ENCODE data around the gene AEN.

The AEN gene

GRCh38 chr15:88658972-88659931 is 38.1 kb downstream of the AEN start:
- Histone ChIP-seq H3K36me3 (no peaks in the 10 kb centered on the region), H3K27ac (no peak overlapping the region), H3K4me3 (ENCODE audit: low read depth, low read length) (no peak overlapping the region), H3K9me3 (ENCODE audit: severe bottlenecking) (no peaks in the 10 kb centered on the region), H3K27me3 (ENCODE audit: insufficient read depth, low read depth, severe bottlenecking) (no peaks in the 10 kb centered on the region)
- no peak for DNase-seq
- TF ChIP-seq CTCF (IDR thresholded peaks at IDR 0.05; ENCODE audit: low read depth, low read length) = no peak

GRCh38 chr15:88661041-88661700 is 40.0 kb downstream of the AEN start:
- Histone ChIP-seq H3K36me3 (no peaks in the 10 kb centered on the region), H3K9me3 (ENCODE audit: severe bottlenecking) (no peaks in the 10 kb centered on the region), H3K4me3 (ENCODE audit: low read depth, low read length) (no peak overlapping the region), H3K27me3 (ENCODE audit: insufficient read depth, low read depth, severe bottlenecking) (no peaks in the 10 kb centered on the region), H3K27ac (no peak overlapping the region)
- no peak for TF ChIP-seq CTCF (IDR thresholded peaks at IDR 0.05; ENCODE audit: low read depth, low read length)
- no peak for DNase-seq

GRCh38 chr15:88661761-88662556 is 40.8 kb downstream of the AEN start:
- TF ChIP-seq CTCF (IDR thresholded peaks at IDR 0.05; ENCODE audit: low read depth, low read length) = no peak
- Histone ChIP-seq H3K9me3 (ENCODE audit: severe bottlenecking) (no peaks in the 10 kb centered on the region), H3K4me3 (ENCODE audit: low read depth, low read length) (no peak overlapping the region), H3K27me3 (ENCODE audit: insufficient read depth, low read depth, severe bottlenecking) (no peaks in the 10 kb centered on the region), H3K27ac (no peak overlapping the region), H3K36me3 (no peaks in the 10 kb centered on the region)
- no peak for DNase-seq

- Histone ChIP-seq H3K27me3 (ENCODE audit: insufficient read depth, low read depth, severe bottlenecking) (no peaks in the 10 kb centered on the region), H3K4me3 (ENCODE audit: low read depth, low read length) (no peak overlapping the region), H3K27ac (no peak overlapping the region), H3K36me3 (no peaks in the 10 kb centered on the region), H3K9me3 (ENCODE audit: severe bottlenecking) (no peaks in the 10 kb centered on the region)
- TF ChIP-seq CTCF (IDR thresholded peaks at IDR 0.05; ENCODE audit: low read depth, low read length) = no peak
- no peak for DNase-seq
Observed at GRCh38 chr15:88663141-88663621, 42.0 kb downstream of the AEN start.

- H3K27me3 ChIP-seq (ENCODE audit: insufficient read depth, low read depth, severe bottlenecking) = no peaks in the 10 kb centered on the region
- H3K4me3 ChIP-seq (ENCODE audit: low read depth, low read length) = no peak overlapping the region
- no peak for TF ChIP-seq CTCF (IDR thresholded peaks at IDR 0.05; ENCODE audit: low read depth, low read length)
- no peaks in the 10 kb centered on the region for H3K9me3 ChIP-seq (ENCODE audit: severe bottlenecking)
- no peak for DNase-seq
- H3K27ac ChIP-seq = no peak overlapping the region
- no peaks in the 10 kb centered on the region for H3K36me3 ChIP-seq
Observed at GRCh38 chr15:88664151-88664778, 43.1 kb downstream of the AEN start.

Data from WERI-Rb-1 (cell line).